Measurements from ENCODE around the gene SLCO1A2. TPM values are rescaled to one million over a fixed set of nuclear protein-coding genes. Genes with fewer than 3 reads are reported as not detected.

SLCO1A2 gene
- total RNA-seq, 4 donors from 2014 or later = not detected

- no peak overlapping the region for H3K4me3 ChIP-seq
- no peaks in the 10 kb centered on the region for H3K4me1 ChIP-seq
- TF ChIP-seq POLR2A (IDR thresholded peaks at IDR 0.05) (no peak), EP300 (IDR thresholded peaks at IDR 0.05; ENCODE audit: low read depth) (no peak), POLR2AphosphoS5 (IDR thresholded peaks at IDR 0.05) (no peak), CTCF (IDR thresholded peaks at IDR 0.05) (no peak)
- WGBS, 2 donors (ENCODE audit: low coverage in 1 of 2) = 40 to 48% methylated on average over 1 of the region's 1 CpG
- intact Hi-C loops (cut with DNase I; ENCODE audit: low total_unique reads) (no loop called here), in situ Hi-C loops (cut with MboI; ENCODE audit: low pct_ligation_motif_present in 1 of 4, low pct_unique_long_range_greater_than_20kb in 1 of 4, low sequenced_read_pairs in 3 of 4) (no loop called here)
- H3K27ac ChIP-seq = no peak overlapping the region
- H3K36me3 ChIP-seq = no peaks in the 10 kb centered on the region
- no peaks in the 10 kb centered on the region for H3K9me3 ChIP-seq
- H3K27me3 ChIP-seq = no peaks in the 10 kb centered on the region
- no peak for DNase-seq
These were observed 38.4 kb downstream of the SLCO1A2 start for GRCh38 chr12:21296348-21296747.

GRCh38 chr12:21294176-21294575 is 40.5 kb downstream of the SLCO1A2 start:
- H3K27ac ChIP-seq = no peak overlapping the region
- H3K27me3 ChIP-seq = no peaks in the 10 kb centered on the region
- intact Hi-C loops (cut with DNase I; ENCODE audit: low total_unique reads) (no loop called here), in situ Hi-C loops (cut with MboI; ENCODE audit: low pct_ligation_motif_present in 1 of 4, low pct_unique_long_range_greater_than_20kb in 1 of 4, low sequenced_read_pairs in 3 of 4) (no loop called here)
- no peaks in the 10 kb centered on the region for H3K4me1 ChIP-seq
- no peak overlapping the region for H3K4me3 ChIP-seq
- 85 to 90% methylated on average over 1 of the region's 1 CpG for WGBS, 2 donors (ENCODE audit: low coverage in 1 of 2)
- TF ChIP-seq POLR2A (IDR thresholded peaks at IDR 0.05) = no peak
- no peak for TF ChIP-seq EP300 (IDR thresholded peaks at IDR 0.05; ENCODE audit: low read depth)
- TF ChIP-seq POLR2AphosphoS5 (IDR thresholded peaks at IDR 0.05) = no peak
- no peak for TF ChIP-seq CTCF (IDR thresholded peaks at IDR 0.05)
- DNase-seq = no peak
- H3K36me3 ChIP-seq = no peaks in the 10 kb centered on the region
- H3K9me3 ChIP-seq = no peaks in the 10 kb centered on the region

- Histone ChIP-seq H3K4me1 (no peaks in the 10 kb centered on the region), H3K4me3 (no peak overlapping the region), H3K27ac (no peak overlapping the region), H3K27me3 (no peaks in the 10 kb centered on the region), H3K36me3 (no peaks in the 10 kb centered on the region), H3K9me3 (no peaks in the 10 kb centered on the region)
- intact Hi-C loops (cut with DNase I; ENCODE audit: low total_unique reads) (no loop called here), in situ Hi-C loops (cut with MboI; ENCODE audit: low pct_ligation_motif_present in 1 of 4, low pct_unique_long_range_greater_than_20kb in 1 of 4, low sequenced_read_pairs in 3 of 4) (no loop called here)
- no peak for DNase-seq
- no peak for TF ChIP-seq POLR2AphosphoS5 (IDR thresholded peaks at IDR 0.05)
- TF ChIP-seq POLR2A (IDR thresholded peaks at IDR 0.05) = no peak
- no peak for TF ChIP-seq EP300 (IDR thresholded peaks at IDR 0.05; ENCODE audit: low read depth)
- no peak for TF ChIP-seq CTCF (IDR thresholded peaks at IDR 0.05)
- WGBS, 2 donors (ENCODE audit: low coverage in 1 of 2) = 96 to 100% methylated on average over 2 of the region's 2 CpGs
These were observed 42.6 kb downstream of the SLCO1A2 start for GRCh38 chr12:21292111-21292510.

DNA sequence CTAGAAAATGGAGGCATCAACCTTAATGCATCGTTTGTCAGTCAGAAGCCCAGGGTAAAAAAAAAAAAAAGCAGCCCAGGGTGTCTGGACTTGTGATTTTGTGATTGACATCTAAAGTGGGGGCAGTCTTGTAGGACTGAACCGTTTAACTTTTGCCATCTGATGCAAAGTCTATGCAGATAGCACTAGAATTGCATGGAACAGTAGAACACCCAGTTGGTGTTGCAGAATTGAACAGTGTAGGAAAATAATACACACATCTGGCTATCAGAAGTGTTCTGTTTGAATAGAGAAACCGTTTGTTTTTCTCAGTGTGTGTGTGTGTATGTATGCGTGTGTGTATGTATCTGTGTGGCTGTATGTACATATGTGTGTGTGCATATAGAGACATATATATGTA is 45.0 kb downstream of the SLCO1A2 start:
- DNase-seq = no peak
- H3K9me3 ChIP-seq = no peaks in the 10 kb centered on the region
- no peaks in the 10 kb centered on the region for H3K36me3 ChIP-seq
- no peak overlapping the region for H3K4me3 ChIP-seq
- WGBS, 2 donors (ENCODE audit: low coverage in 1 of 2) = 63 to 65% methylated on average over 4 of the region's 4 CpGs
- in situ Hi-C loops (cut with MboI; ENCODE audit: low pct_ligation_motif_present in 1 of 4, low pct_unique_long_range_greater_than_20kb in 1 of 4, low sequenced_read_pairs in 3 of 4) = no loop called here
- H3K27me3 ChIP-seq = no peaks in the 10 kb centered on the region
- H3K27ac ChIP-seq = no peak overlapping the region
- H3K4me1 ChIP-seq = no peaks in the 10 kb centered on the region
- intact Hi-C loops (cut with DNase I; ENCODE audit: low total_unique reads) = no loop called here
- TF ChIP-seq CTCF (IDR thresholded peaks at IDR 0.05) (no peak), POLR2A (IDR thresholded peaks at IDR 0.05) (no peak), EP300 (IDR thresholded peaks at IDR 0.05; ENCODE audit: low read depth) (no peak)

All from transverse colon (tissue), 4 donors.